Transverse colon (tissue), 3 donors: ENCODE data around the gene TIAM1.

ENCODE experiments used
- EP300 ChIP-seq: sonication (generic); formaldehyde crosslinking; IDR thresholded peaks from one replicate; pipeline ENCODE4 v1.6.1; 2017; ENCODE audit warnings: antibody characterized with exemption, low read depth
- TF ChIP-seq, protein P1 (sequence below), 5 experiments: fragments of 200-600 bp in 3 of 5; fragments of 450-650 bp in 2 of 5; sonication (generic) in 3 of 5; IDR thresholded peaks; 1 replicate in 2 of 5; 2 replicates in 3 of 5; pipeline ENCODE4 v1.5.1; 2016 to 2017; ENCODE audit warnings: antibody characterized with exemption in 5 of 5, inconsistent platforms in 3 of 5, mild to moderate bottlenecking in 2 of 5, moderate library complexity in 1 of 5

DNA sequence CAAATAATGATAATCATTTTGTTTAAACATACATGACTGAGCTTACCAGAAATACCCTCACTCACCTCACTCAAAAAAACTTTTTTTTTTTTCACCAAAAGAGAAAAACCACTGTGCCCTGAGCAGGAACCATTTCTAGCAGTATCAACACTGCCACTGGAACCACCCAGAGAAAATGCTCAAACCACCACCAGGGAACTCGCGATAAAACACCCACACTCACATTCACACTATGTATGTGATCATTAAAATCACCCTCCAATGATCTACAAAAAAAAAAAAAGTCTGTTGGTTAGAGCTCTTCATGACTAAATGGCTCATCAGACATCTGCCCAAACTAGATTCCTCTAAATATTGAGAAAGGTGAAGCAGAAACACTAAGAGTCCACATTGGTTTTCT, 11.5 kb downstream of the TIAM1 start:
- TF ChIP-seq, protein P1, sequence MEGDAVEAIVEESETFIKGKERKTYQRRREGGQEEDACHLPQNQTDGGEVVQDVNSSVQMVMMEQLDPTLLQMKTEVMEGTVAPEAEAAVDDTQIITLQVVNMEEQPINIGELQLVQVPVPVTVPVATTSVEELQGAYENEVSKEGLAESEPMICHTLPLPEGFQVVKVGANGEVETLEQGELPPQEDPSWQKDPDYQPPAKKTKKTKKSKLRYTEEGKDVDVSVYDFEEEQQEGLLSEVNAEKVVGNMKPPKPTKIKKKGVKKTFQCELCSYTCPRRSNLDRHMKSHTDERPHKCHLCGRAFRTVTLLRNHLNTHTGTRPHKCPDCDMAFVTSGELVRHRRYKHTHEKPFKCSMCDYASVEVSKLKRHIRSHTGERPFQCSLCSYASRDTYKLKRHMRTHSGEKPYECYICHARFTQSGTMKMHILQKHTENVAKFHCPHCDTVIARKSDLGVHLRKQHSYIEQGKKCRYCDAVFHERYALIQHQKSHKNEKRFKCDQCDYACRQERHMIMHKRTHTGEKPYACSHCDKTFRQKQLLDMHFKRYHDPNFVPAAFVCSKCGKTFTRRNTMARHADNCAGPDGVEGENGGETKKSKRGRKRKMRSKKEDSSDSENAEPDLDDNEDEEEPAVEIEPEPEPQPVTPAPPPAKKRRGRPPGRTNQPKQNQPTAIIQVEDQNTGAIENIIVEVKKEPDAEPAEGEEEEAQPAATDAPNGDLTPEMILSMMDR (IDR thresholded peaks at IDR 0.05): no peak
- TF ChIP-seq EP300: no peak
